Endothelial cell of hepatic sinusoid (primary cell): ENCODE data around the gene SECISBP2.

Experiments
- in situ Hi-C: cut with HindIII; loops from 2 replicates; pipeline ENCODE4 v1.10.0; 2017; ENCODE audit warnings: low sequenced_read_pairs

The SECISBP2 gene

GRCh38 chr9:89345476-89345875 is 27.2 kb downstream of the SECISBP2 start:
- in situ Hi-C loops = no loop called here

GRCh38 chr9:89346696-89347095 is 28.4 kb downstream of the SECISBP2 start:
- in situ Hi-C loops = no loop called here

DNA sequence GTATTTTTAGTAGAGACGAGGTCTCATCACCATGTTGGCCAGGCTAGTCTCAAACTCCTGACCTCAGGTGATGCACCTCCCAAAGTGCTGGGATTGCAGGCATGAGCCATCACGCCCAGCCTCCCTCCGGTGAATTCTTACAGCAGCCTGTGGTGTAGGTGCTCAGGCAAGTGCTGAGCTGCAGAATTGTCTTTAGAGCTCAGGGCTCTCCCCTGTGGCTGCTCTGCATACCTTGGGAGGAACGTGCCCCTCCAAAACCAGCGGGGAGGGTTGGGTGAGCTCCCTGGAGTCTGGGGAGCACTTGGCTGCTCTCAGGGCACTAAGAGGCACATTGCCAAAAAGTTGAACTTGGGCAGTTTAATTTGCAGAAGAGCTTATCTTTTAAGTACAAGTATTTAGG is 29.4 kb downstream of the SECISBP2 start:
- in situ Hi-C loops = no loop called here

- in situ Hi-C loops = no loop called here
These were observed 31.3 kb downstream of the SECISBP2 start for GRCh38 chr9:89349607-89350006.

GRCh38 chr9:89350988-89351557 is 32.8 kb downstream of the SECISBP2 start:
- in situ Hi-C loops = no loop called here

DNA sequence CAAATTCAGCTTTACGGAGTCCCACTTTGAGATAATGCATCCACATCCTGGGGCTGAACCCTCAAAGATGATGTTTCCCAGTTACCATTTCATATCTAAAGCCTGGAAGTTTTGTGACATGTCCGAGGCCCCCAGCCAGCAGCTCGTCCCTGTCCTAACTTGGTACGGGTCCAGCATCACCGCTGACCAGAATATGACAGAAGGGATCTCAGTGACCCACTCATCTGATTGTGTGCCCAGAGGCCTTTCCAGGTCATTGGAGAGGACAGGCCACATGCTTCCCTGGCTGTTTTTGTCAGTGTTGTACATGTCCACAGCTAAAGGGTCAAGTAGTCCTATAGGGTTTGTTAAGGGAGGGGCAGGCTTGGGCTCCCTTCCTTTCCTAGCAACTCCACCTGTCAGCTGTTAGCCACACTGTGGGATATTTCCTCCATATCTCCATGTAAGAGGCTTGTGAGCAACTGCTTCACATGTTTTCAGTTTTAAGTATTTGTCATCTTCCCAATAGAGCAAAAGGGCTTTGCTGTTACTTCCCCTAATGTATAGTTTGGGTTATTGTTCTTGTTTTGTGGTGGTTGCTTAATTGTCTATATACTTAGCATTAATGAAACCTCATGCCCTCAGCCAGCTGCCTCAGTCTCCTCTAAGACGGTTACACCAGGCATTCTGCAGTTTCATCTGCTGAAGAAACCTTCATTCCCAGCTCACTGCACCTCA is 33.4 kb downstream of the SECISBP2 start:
- in situ Hi-C loops = no loop called here

- in situ Hi-C loops = no loop called here
These were observed 34.2 kb downstream of the SECISBP2 start for GRCh38 chr9:89352451-89352850.

DNA sequence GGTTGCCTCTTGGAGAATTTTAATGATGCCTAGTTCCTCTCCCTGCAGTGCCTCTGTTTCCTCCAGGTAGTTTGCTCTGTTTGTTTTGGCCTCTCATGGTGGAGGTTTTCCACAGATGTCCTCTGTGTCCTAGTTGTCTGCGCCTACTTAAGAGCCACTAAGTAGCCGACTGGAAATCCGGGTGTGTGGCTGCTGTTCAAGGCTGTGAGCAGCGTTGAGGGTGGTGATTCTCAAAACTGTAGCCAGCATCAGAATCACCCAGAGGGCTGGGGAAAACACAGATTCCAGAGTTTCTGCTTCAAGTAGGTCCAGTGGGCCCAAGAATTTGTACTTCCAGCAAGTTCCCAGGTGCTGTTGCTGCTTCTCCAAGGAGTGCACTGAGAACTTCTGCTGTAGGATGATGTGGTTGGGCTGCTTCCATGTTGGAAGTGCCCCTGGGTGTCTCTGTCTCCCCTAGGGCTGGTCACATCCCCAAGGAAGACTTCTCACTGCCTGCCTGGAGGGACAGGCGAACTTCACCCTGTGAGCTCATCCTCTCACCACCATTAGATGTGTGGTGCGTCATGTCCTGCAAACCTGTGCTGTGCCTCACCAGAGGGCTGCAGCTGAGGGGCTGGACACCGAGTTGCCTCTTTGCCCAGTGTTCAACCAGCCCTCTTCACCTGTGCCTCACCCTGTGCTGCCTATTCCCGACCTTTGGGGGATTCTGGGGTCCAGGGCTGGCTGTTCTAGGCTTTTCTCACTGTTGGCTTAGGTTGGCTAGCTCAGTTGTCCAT is 34.8 kb downstream of the SECISBP2 start:
- in situ Hi-C loops = no loop called here

GRCh38 chr9:89353989-89354388 is 35.7 kb downstream of the SECISBP2 start:
- in situ Hi-C loops = no loop called here

- in situ Hi-C loops = no loop called here
These were observed 36.2 kb downstream of the SECISBP2 start for GRCh38 chr9:89354471-89354870.

GRCh38 chr9:89356782-89357181 is 38.5 kb downstream of the SECISBP2 start:
- in situ Hi-C loops = no loop called here

- in situ Hi-C loops = no loop called here
These were observed 39.3 kb downstream of the SECISBP2 start for GRCh38 chr9:89357331-89358197.

DNA sequence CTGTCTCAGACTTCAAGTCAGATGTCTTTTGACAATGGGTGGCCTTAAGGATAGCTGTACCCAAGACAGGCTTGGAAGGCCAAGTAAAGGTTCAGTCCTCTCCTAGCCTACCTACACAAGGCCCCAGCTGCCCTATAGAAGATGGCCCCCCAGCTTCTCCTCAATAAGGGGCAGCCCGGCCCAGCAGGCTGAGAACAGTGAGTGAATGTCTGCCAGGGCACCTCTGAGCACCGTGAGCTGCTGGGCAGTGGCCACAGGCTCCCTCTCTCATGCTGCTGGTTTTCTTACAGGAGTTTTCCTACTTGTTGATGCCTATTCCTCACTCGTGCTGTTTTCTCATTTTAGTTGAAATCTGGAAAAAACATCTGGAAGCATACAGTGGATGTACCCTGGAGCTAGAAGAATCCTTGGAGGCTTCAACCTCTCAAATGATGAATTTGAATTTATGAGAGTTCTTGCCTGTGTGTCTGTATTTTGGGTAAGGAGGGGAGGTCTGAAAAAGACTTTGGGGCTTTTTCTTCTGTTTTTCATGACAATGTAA is 40.1 kb downstream of the SECISBP2 start:
- in situ Hi-C loops = no loop called here

- in situ Hi-C loops = no loop called here
These were observed 40.7 kb downstream of the SECISBP2 start for GRCh38 chr9:89358985-89359384.

DNA sequence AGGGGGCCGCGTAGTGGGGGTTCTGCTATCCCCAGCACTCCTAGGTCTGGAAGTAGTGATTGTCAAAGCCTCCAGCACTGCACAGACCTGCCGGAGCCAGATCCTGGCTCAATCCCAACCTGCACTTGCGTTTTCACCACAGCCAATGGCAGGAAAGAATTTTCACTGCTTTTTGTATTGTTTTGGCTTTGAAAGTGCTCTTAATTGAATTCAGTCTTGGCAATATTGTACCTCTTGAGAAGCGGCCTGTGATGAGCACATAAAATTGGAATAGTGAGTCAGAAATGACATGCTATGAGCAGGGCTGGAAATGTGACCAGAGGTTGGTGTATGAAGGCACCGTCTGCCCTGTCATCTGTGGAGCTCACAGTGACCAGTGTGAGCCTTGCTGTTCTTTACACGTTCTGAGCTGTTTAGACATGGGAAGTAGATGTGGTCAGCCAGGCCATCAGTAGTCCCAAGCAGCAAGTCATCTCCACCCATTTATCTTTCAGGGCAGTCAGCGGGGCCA is 41.5 kb downstream of the SECISBP2 start:
- in situ Hi-C loops = no loop called here

DNA sequence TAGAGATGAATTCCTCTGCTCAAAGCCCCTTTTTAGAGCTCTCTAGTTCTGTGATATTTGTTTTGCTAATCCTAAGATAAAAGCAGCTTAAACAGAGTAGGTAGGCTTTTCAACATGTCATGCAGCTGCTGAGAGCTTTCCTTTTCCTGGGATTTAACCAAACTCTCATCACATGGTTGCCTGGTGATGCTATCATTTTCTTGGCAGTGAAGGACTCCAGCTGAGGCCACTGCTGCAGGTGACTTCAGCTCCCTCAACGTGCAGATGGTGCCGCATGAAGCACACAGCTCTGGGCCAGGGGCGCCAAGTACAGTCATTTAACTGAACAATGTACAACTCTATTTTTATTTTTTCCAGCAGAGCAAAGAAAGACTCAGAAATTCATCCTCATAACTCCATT is 42.2 kb downstream of the SECISBP2 start:
- in situ Hi-C loops = no loop called here

- in situ Hi-C loops = no loop called here
These were observed 42.7 kb downstream of the SECISBP2 start for GRCh38 chr9:89361031-89361430.

DNA sequence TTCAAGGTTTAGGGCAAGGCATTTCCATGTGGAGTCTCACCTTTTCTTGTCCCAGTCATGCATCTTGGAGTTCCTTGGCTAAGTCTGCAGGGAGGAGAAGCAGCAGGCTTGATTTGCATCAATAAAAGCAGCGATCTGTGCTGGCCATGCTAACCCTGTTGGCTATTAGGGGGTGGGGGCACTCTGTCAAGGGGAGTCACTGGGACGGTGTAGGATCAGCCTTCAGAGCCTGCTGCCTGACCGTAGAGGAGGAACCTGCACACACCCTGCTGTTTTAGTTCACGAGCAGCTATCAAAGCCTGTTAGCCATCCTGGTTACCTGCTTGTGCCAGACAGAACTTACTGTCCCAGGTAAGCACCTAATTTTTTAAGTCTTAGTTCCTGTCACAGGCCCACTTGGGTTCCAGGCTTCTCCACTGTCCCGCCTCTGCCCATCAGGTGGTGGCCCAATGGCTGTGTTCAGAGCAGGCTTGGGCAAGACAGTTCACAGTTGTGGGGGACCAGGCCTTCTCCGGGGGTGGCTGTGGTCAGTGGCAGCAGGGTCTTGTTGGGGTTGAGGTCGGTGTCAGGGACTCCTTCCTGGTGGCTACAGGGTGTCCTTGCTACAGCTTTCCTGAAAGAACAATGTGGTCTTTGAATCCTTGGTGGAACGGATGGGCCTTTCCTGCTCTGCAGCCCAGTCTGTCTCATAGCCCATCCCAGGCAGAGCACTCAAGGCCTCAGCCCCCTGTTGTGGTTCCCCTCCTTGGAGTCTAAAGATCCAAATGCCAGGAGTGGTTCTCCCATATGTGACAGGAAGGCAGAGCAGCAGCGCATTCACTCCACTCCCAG is 43.7 kb downstream of the SECISBP2 start:
- in situ Hi-C loops = no loop called here

- in situ Hi-C loops = no loop called here
These were observed 44.5 kb downstream of the SECISBP2 start for GRCh38 chr9:89362647-89363310.
